MM.1S (cell line): ENCODE data around the gene SPATA21.
A peak's percentile ranks its signal among the peaks of the same experiment; 100 is the strongest.

Experiments used
- DNase-seq: peaks from one replicate; pipeline ENCODE4 v3.0.0-alpha.2; 2015
- H2AFZ ChIP-seq: fragments of 300-600 bp; sonication (generic); 2 replicates; pipeline ENCODE4 v1.6.0; 2016; ENCODE audit warnings: antibody characterized with exemption, low read length
- H3F3A ChIP-seq: fragments of 300-600 bp; sonication (generic); 2 replicates; pipeline ENCODE4 v1.6.1; 2016; ENCODE audit warnings: mild to moderate bottlenecking, antibody characterized with exemption, low read length, moderate library complexity, mixed read lengths; ENCODE audit not compliant: insufficient read depth
- H3K27ac ChIP-seq: fragments of 300-600 bp; sonication (generic); 2 replicates; pipeline ENCODE4 v1.5.1; 2016; ENCODE audit warnings: mild to moderate bottlenecking, low read length
- H3K27me3 ChIP-seq: fragments of 300-600 bp; sonication (generic); replicated peaks from 2 replicates; pipeline ENCODE4 v1.6.0; 2016; ENCODE audit warnings: low read length; ENCODE audit not compliant: insufficient read depth
- H3K36me3 ChIP-seq: fragments of 300-600 bp; sonication (generic); replicated peaks from 2 replicates; pipeline ENCODE4 v1.6.1; 2016; ENCODE audit warnings: mild to moderate bottlenecking, low read length, mixed read lengths; ENCODE audit not compliant: insufficient read depth
- H3K4me1 ChIP-seq: fragments of 300-600 bp; sonication (generic); 2 replicates; pipeline ENCODE4 v1.6.1; 2016; ENCODE audit warnings: low read length, mixed read lengths
- H3K4me2 ChIP-seq: fragments of 300-600 bp; sonication (generic); 2 replicates; pipeline ENCODE4 v1.6.0; 2016; ENCODE audit warnings: low read depth, low read length
- H3K4me3 ChIP-seq: fragments of 300-600 bp; sonication (generic); 2 replicates; pipeline ENCODE4 v1.5.1; 2016; ENCODE audit warnings: low read length, mixed read lengths
- H3K79me2 ChIP-seq: fragments of 300-600 bp; sonication (generic); 2 replicates; pipeline ENCODE4 v1.6.1; 2016; ENCODE audit warnings: mixed run types, low read length, mixed read lengths
- H3K9ac ChIP-seq: fragments of 300-600 bp; sonication (generic); 2 replicates; pipeline ENCODE4 v1.6.1; 2016; ENCODE audit warnings: low read length, mixed read lengths
- H3K9me2 ChIP-seq: fragments of 300-600 bp; sonication (generic); replicated peaks from 2 replicates; pipeline ENCODE4 v1.6.1; 2016; ENCODE audit warnings: mild to moderate bottlenecking, low read length, mixed read lengths; ENCODE audit not compliant: insufficient read depth
- H3K9me3 ChIP-seq: fragments of 300-600 bp; sonication (generic); replicated peaks from 2 replicates; pipeline ENCODE4 v1.6.1; 2016; ENCODE audit warnings: mild to moderate bottlenecking, low read length, mixed read lengths; ENCODE audit not compliant: insufficient read depth
- H4K20me1 ChIP-seq: fragments of 300-600 bp; sonication (generic); 2 replicates; pipeline ENCODE4 v1.6.1; 2016; ENCODE audit warnings: mild to moderate bottlenecking, low read length, moderate library complexity, mixed read lengths; ENCODE audit not compliant: insufficient read depth
- EZH2 ChIP-seq: fragments of 300-600 bp; sonication (generic); optimal IDR thresholded peaks from 2 replicates; pipeline ENCODE3; 2017; ENCODE audit warnings: low read depth, mild to moderate bottlenecking, antibody characterized with exemption, low read length, mixed read lengths
- EZH2phosphoT487 ChIP-seq: fragments of 300-600 bp; sonication (generic); IDR thresholded peaks from 2 replicates; pipeline ENCODE4 v1.6.1; 2018; ENCODE audit warnings: antibody characterized with exemption, low read length
- TF ChIP-seq, protein P1 (sequence below): fragments of 300-600 bp; sonication (generic); IDR thresholded peaks from 2 replicates; pipeline ENCODE4 v1.5.1; 2016; ENCODE audit warnings: antibody characterized with exemption, low read length, mixed read lengths

The SPATA21 gene

DNA sequence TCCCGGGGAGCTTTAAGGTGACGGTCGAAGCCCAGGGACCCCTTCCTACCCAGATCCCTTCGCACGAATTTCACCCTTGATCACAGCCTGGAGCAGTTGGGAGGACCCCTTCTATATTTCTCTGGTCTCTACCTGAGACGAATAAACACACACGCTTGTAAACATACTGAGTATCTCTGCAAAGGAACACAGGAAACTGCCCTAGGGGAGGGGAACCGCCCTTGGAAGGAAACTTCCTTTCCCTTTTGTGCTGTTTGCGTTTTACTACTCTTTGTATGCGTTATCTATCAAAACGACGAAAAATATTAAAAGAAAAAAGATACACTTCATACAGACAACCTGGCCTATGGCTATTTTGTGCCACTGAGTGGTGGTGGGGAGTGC is 4.0 kb upstream of the SPATA21 start:
- peak overlapping the region; percentile 90 for H3K4me2 ChIP-seq
- no peaks in the 10 kb centered on the region for H3K9me3 ChIP-seq
- H4K20me1 ChIP-seq, result no peaks in the 10 kb centered on the region
- H3K36me3 ChIP-seq, result peaks cover 2% of the 10 kb centered on the region; the same call in 1 of the 2 replicates
- H3K4me1 ChIP-seq, result peaks cover 43% of the 10 kb centered on the region
- peak overlapping the region; percentile 99 for H3K4me3 ChIP-seq
- DNase-seq, result peak; percentile 38
- H3K9me2 ChIP-seq, result no peaks in the 10 kb centered on the region
- no peaks in the 10 kb centered on the region for H3K27me3 ChIP-seq
- H3K9ac ChIP-seq, result peak overlapping the region; percentile 95
- H3K79me2 ChIP-seq, result peaks cover 46% of the 10 kb centered on the region
- H2AFZ ChIP-seq, result peak overlapping the region; percentile 99; the same call in 1 of the 2 replicates
- TF ChIP-seq, protein P1, sequence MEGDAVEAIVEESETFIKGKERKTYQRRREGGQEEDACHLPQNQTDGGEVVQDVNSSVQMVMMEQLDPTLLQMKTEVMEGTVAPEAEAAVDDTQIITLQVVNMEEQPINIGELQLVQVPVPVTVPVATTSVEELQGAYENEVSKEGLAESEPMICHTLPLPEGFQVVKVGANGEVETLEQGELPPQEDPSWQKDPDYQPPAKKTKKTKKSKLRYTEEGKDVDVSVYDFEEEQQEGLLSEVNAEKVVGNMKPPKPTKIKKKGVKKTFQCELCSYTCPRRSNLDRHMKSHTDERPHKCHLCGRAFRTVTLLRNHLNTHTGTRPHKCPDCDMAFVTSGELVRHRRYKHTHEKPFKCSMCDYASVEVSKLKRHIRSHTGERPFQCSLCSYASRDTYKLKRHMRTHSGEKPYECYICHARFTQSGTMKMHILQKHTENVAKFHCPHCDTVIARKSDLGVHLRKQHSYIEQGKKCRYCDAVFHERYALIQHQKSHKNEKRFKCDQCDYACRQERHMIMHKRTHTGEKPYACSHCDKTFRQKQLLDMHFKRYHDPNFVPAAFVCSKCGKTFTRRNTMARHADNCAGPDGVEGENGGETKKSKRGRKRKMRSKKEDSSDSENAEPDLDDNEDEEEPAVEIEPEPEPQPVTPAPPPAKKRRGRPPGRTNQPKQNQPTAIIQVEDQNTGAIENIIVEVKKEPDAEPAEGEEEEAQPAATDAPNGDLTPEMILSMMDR, result no peak
- TF ChIP-seq EZH2phosphoT487 (no peak), EZH2 (no peak)
- H3F3A ChIP-seq, result peaks cover 46% of the 10 kb centered on the region
- H3K27ac ChIP-seq, result peak overlapping the region; percentile 89

DNA sequence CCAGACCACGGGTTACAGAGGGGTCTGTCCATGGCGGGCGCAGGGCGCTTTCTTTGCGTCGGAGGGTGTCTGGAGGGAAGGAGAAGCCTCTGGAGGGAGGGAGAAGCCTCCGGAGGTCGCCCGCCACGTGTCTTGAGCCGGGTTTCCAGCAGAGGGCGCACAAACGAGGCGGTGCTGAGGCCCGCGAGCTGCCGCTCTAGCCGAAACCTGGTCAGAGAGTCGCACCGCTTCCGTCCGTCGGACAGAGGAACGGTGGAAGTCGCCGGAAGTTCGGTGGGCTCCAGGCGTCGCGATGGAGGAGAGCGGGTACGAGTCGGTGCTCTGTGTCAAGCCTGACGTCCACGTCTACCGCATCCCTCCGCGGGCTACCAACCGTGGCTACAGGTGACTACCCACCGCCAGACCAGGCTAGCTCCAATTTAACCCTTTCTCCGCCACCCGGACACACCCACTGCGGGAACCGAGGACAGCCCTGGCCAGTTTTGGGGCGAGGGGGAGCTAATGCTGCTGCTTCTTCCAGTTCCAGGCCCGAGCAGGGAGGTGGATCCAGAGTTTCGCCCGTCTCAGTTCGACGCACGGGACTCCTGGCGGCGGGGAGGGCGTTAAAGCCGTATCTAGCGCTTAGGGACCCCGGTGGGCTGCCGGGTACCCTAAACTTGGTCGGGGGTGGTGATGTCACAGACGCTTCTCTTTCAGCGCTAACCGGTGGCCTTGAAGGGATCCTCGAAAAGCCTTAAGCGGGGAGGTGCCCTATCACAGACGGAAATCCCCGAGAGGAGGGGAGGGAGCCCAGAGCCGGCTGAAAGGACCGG is 3.5 kb upstream of the SPATA21 start, which contains the start of gene NECAP2:
Gene NECAP2 (plus strand): TSS at position 255 of the 812 bp plus-strand sequence. CDS start 38 bp downstream, at position 293.
- Histone ChIP-seq H2AFZ (peak within 1 kb of the TSS; percentile 99), H3K79me2 (peaks cover 40% of the 10 kb centered on the region), H3K9ac (peak within 1 kb of the TSS; percentile 95), H4K20me1 (no peaks in the 10 kb centered on the region), H3K27me3 (no peaks in the 10 kb centered on the region), H3K4me1 (peaks cover 43% of the 10 kb centered on the region), H3K9me3 (no peaks in the 10 kb centered on the region), H3K4me2 (peak within 1 kb of the TSS; percentile 94), H3K4me3 (peak within 1 kb of the TSS; percentile 99), H3K36me3 (no peaks in the 10 kb centered on the region), H3K27ac (peak within 1 kb of the TSS; percentile 89), H3F3A (peaks cover 46% of the 10 kb centered on the region), H3K9me2 (no peaks in the 10 kb centered on the region)
- DNase-seq, result peak; percentile 94
- no peak for TF ChIP-seq EZH2
- TF ChIP-seq, protein P1, result peak; percentile 79
- TF ChIP-seq EZH2phosphoT487, result no peak

DNA sequence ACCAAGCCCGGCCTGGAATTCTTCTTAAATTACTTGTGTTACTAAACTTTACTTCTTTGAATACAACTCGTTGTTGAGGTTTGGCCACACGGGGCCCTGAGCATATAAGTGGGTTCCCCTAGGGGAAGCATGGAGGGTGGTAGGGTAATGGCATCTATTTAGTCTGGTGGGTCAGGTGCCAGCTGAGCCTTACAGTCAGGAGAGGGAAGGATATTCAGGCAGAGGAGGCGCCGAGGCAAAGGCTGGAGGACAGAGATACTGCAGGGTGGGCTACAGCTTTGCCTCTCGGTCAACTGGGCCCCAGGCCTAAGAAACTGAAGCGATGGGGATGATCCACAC is 2.9 kb upstream of the SPATA21 start:
- H3K27ac ChIP-seq, result no peak overlapping the region; the same call in 1 of the 2 replicates
- TF ChIP-seq, protein P1, result no peak
- TF ChIP-seq EZH2, result no peak
- TF ChIP-seq EZH2phosphoT487, result no peak
- H2AFZ ChIP-seq, result peak overlapping the region; percentile 99
- H3K36me3 ChIP-seq, result no peaks in the 10 kb centered on the region
- H3K4me1 ChIP-seq, result peaks cover 40% of the 10 kb centered on the region
- peak overlapping the region; percentile 95; the same call in 1 of the 2 replicates for H3K9ac ChIP-seq
- no peak for DNase-seq
- peak overlapping the region; percentile 99 for H3K4me3 ChIP-seq
- H4K20me1 ChIP-seq, result no peaks in the 10 kb centered on the region
- H3K4me2 ChIP-seq, result peak overlapping the region; percentile 94
- peaks cover 46% of the 10 kb centered on the region for H3F3A ChIP-seq
- no peaks in the 10 kb centered on the region for H3K27me3 ChIP-seq
- no peaks in the 10 kb centered on the region for H3K9me2 ChIP-seq
- H3K9me3 ChIP-seq, result no peaks in the 10 kb centered on the region
- peaks cover 34% of the 10 kb centered on the region for H3K79me2 ChIP-seq
